H1 (cell line): Measurements from ENCODE around the gene EPX. TPM values are rescaled to one million over a fixed set of nuclear protein-coding genes. Genes with fewer than 3 reads are reported as not detected.

Experiments
- EZH2 ChIP-seq: fragments of 200-600 bp; sonication (generic); IDR thresholded peaks from 2 replicates; pipeline ENCODE4 v1.7.1; 2012; ENCODE audit warnings: low read depth, mild to moderate bottlenecking, moderate library complexity, low read length, inconsistent platforms; ENCODE audit not compliant: severe bottlenecking
- RBBP5 ChIP-seq: IDR thresholded peaks from 2 replicates; pipeline ENCODE4 v1.7.1; 2012; ENCODE audit warnings: low read depth, mild to moderate bottlenecking, inconsistent platforms, low read length, moderate library complexity, borderline replicate concordance
- SP2 ChIP-seq: IDR thresholded peaks from 2 replicates; pipeline ENCODE4 v1.6.1; 2012; ENCODE audit warnings: mild to moderate bottlenecking, low read length, inconsistent platforms
- TAF7 ChIP-seq: optimal IDR thresholded peaks from 2 replicates; pipeline ENCODE3; 2011; ENCODE audit warnings: low read depth, mild to moderate bottlenecking, inconsistent platforms, low read length, moderate library complexity, borderline replicate concordance
- polyA plus RNA-seq, 7 experiments: library from polyadenylated mRNA; depleted of rRNA in 3 of 7; stranded (reverse) in 5 of 7; unstranded in 2 of 7; fragments of >200 nt in 5 of 7; fragments of 200-250 nt in 2 of 7; gene quantifications; 1 replicate in 5 of 7; 2 replicates in 1 of 7; 4 replicates in 1 of 7; pipeline versions ENCODE4 v1.2.1 to v1.2.3, GENCODE V29; 2011 to 2013; ENCODE audit warnings: missing spikeins in 2 of 7, mixed read lengths in 2 of 7
- total RNA-seq: library from RNA; stranded (reverse); fragmentation: NEBNext Ultra II Directional; extraction: Animal tissue kit (Norgen Biotek cat#: 25700); gene quantifications from 2 replicates; pipeline ENCODE4 v1.2.1, GENCODE V29; 2021

Gene EPX
- total and polyA plus RNA-seq, 2 of the 8 experiments (the other 6 are each of a cell fraction or from before 2014, with no cell fraction given): not detected

DNA sequence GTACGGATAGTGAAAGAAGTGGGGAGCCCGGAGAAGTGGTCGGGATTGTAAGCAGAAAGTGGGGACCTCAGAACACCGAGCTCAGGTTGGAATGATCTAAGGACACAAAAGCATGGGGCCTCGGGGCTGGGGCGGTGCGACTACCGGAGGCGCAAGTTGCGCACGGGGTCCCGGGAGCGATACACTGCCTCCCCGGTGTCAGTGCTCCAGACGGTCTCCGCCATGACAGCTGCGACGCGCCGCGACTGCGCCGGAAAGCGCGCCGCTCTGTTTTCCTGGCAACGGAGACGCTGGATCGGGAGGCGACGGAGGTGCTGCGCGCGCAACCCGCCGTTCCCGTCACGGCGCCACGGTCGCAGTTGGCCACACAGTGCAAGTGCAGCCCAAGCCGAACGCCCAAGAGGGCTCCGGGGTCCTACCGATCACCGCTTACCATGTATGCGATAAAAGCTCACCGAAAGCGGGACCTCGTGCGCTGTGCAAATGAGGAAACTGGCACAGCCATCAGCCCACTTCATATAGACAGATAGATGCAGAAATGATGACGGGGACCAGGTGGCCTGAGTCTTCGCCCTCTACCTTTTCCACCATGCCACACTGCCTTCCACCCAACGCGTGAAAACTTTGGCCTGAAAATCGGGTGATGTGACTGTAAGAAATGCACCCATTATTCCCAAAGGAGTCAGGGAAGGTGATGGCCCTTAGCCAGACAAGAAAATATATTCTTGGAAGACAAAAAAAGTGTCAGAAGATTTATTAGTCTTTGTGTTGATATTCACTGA lies 26.7 kb downstream of the EPX start, which contains the start of gene MKS1 (continued):
- TF ChIP-seq RBBP5 (no peak), TAF7 (no peak), SP2 (no peak), EZH2 (no peak)
